ENCODE measurements around the gene PLB1. TPM values are rescaled to one million over a fixed set of nuclear protein-coding genes. Genes with fewer than 3 reads are reported as not detected.
A peak's percentile ranks its signal among the peaks of the same experiment; 100 is the strongest.

The PLB1 gene
- total and polyA plus RNA-seq, 2 experiments from 2014 or later: 0.11 to 0.44 TPM

DNA sequence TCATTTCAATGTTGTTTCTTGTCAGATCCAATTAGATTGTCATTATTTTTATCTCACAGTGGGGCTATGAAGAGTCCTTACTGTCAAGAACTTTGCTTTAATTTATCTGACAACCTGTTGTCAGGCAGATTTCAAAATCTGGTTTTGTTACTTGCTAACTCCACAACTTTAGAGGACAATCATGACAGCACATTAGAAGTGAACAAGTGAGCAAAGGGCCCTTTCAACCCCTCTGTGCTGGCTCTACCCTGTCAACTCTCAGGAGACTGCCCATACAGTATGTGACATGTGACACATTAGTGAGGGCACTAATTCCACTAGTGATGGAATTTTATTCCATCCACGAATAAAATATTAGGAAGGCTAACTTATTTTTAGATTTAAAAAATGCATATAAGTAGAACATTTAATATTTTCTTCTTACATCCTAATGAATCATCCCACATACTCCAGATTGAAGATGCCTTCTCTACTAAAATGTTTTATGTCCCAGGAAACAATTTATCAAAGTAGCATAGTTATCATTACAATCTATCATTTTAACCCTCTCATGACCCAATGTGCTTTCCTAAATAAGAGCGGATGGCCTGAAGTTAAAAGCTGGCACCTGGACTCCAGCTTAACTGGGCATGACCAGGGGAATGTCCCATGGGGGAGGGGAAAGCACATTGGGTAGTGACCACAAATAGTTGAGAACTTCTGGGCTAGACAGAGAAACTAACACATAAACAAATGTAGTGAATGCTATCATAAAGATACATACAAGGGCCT lies 158.2 kb downstream of the PLB1 start:
- Histone ChIP-seq H3K36me3 (ENCODE audit: low read depth) (no peaks in the 10 kb centered on the region), H4K20me1 (ENCODE audit: insufficient read depth) (no peaks in the 10 kb centered on the region), H3K4me3 (no peak overlapping the region), H3K4me2 (ENCODE audit: unreplicated experiment) (no peak overlapping the region), H3F3A (ENCODE audit: insufficient read depth) (peaks cover 9% of the 10 kb centered on the region; the same call in 1 of the 2 replicates), H3K79me2 (ENCODE audit: insufficient read depth) (no peaks in the 10 kb centered on the region), H3K27ac (no peak overlapping the region), H3K4me1 (ENCODE audit: insufficient read depth) (peaks cover 9% of the 10 kb centered on the region), H3K9me3 (ENCODE audit: low read depth) (no peaks in the 10 kb centered on the region), H3K9me2 (ENCODE audit: insufficient read depth) (no peaks in the 10 kb centered on the region), H2AFZ (no peak overlapping the region), H3K9ac (no peak overlapping the region), H3K27me3 (replicated peaks; ENCODE audit: insufficient read depth) (no peaks in the 10 kb centered on the region)
- no peak for DNase-seq
- in situ Hi-C loops (cut with MboI): no loop called here
- 69 to 74% methylated on average over 2 of the region's 2 CpGs for WGBS, 2 experiments (ENCODE audit: low coverage in 1 of 2, low lambda C conversion rate in 2 of 2, missing lambda C conversion rate in 2 of 2)
- no peak for TF ChIP-seq EZH2phosphoT487 (IDR thresholded peaks at IDR 0.05; ENCODE audit: insufficient read depth, low read depth)

DNA sequence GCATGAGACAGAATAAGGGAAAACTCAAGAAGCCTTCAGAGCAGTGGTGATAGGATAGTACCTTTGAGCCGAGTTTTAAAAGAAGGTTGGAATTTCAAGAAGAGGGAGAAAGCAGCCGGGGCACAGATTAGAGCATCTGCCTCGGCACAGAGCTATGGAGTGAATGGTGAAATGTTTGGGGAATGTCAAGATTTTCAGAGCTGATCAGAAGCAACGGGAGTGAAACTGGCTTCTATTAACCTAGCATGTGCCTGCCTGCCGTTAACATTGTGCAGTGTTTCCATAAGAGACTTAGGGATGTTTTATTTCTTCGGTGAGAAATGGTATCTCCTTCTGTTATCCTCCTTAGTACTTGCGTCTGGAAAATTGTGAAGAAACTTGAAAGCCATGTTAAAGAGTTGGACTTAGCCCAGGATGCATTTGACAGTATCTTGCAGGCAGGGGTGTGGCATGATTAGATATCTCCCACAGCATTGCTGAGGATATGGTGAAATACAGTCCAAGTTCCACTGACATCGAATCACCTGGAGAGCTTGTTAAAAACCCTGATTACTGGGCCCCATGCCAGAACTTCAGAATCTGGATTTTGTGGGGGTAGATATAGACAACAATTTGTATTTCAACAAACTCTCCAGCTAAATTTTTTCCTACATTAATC lies 158.9 kb downstream of the PLB1 start:
- Histone ChIP-seq H3K27ac (no peak overlapping the region), H3K27me3 (replicated peaks; ENCODE audit: insufficient read depth) (no peaks in the 10 kb centered on the region), H3F3A (ENCODE audit: insufficient read depth) (peaks cover 9% of the 10 kb centered on the region; the same call in 1 of the 2 replicates), H3K4me3 (no peak overlapping the region), H3K4me1 (ENCODE audit: insufficient read depth) (peaks cover 2% of the 10 kb centered on the region), H3K9me3 (ENCODE audit: low read depth) (no peaks in the 10 kb centered on the region), H4K20me1 (ENCODE audit: insufficient read depth) (no peaks in the 10 kb centered on the region), H3K9me2 (ENCODE audit: insufficient read depth) (no peaks in the 10 kb centered on the region), H3K36me3 (ENCODE audit: low read depth) (no peaks in the 10 kb centered on the region), H3K4me2 (ENCODE audit: unreplicated experiment) (no peak overlapping the region), H3K9ac (no peak overlapping the region), H2AFZ (no peak overlapping the region), H3K79me2 (ENCODE audit: insufficient read depth) (no peaks in the 10 kb centered on the region)
- 55 to 57% methylated on average over 8 of the region's 8 CpGs for WGBS, 2 experiments (ENCODE audit: low coverage in 1 of 2, low lambda C conversion rate in 2 of 2, missing lambda C conversion rate in 2 of 2)
- in situ Hi-C loops (cut with MboI): no loop called here
- TF ChIP-seq EZH2 (IDR thresholded peaks at IDR 0.05; ENCODE audit: insufficient read depth, poor library complexity, severe bottlenecking) (no peak), EZH2phosphoT487 (IDR thresholded peaks at IDR 0.05; ENCODE audit: insufficient read depth, low read depth) (no peak)
- no peak for DNase-seq

DNA sequence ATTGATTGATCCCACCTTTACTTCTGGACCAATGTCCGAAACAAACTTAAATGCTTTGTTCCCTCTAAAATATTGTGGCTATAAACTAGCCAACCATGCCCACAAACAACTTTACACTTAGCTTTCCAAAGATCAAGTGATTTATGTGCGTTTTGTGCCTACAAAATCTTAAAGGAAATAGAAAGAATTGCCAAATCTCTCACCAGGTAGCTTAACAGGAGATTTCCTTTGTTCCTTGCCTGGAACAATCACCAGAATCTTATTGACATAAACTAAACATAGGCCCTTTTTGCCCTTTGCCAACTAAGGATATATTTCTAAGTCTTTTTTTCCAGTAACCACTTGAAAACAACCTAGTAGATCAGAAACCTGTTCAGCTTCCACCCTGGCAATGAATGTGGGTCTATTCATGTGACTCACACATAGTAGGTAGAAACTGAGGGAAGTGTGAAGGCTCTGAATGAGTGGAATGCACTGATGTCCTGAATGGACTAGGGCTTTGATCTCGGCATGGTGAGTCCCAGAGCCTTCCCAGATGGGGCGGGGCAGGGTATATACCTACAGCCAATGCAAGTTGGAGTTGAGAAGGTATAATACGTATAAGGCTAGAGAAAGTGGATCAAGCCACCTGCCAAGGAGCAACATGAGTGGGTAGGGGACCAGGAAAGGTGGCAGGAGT lies 161.2 kb downstream of the PLB1 start:
- Histone ChIP-seq H4K20me1 (ENCODE audit: insufficient read depth) (no peaks in the 10 kb centered on the region), H3K4me2 (ENCODE audit: unreplicated experiment) (no peak overlapping the region), H3K9me3 (ENCODE audit: low read depth) (no peaks in the 10 kb centered on the region), H2AFZ (no peak overlapping the region), H3K36me3 (ENCODE audit: low read depth) (no peaks in the 10 kb centered on the region), H3F3A (ENCODE audit: insufficient read depth) (peaks cover 17% of the 10 kb centered on the region), H3K4me3 (no peak overlapping the region), H3K4me1 (ENCODE audit: insufficient read depth) (peaks cover 7% of the 10 kb centered on the region), H3K27ac (no peak overlapping the region), H3K9me2 (ENCODE audit: insufficient read depth) (no peaks in the 10 kb centered on the region), H3K27me3 (replicated peaks; ENCODE audit: insufficient read depth) (no peaks in the 10 kb centered on the region), H3K79me2 (ENCODE audit: insufficient read depth) (no peaks in the 10 kb centered on the region), H3K9ac (no peak overlapping the region)
- 80 to 86% methylated on average over 5 of the region's 5 CpGs for WGBS, 2 experiments (ENCODE audit: low coverage in 1 of 2, low lambda C conversion rate in 2 of 2, missing lambda C conversion rate in 2 of 2)
- in situ Hi-C loops (cut with MboI): no loop called here
- no peak for TF ChIP-seq EZH2 (IDR thresholded peaks at IDR 0.05; ENCODE audit: insufficient read depth, poor library complexity, severe bottlenecking)
- TF ChIP-seq EZH2phosphoT487 (IDR thresholded peaks at IDR 0.05; ENCODE audit: insufficient read depth, low read depth): no peak
- DNase-seq: no peak

DNA sequence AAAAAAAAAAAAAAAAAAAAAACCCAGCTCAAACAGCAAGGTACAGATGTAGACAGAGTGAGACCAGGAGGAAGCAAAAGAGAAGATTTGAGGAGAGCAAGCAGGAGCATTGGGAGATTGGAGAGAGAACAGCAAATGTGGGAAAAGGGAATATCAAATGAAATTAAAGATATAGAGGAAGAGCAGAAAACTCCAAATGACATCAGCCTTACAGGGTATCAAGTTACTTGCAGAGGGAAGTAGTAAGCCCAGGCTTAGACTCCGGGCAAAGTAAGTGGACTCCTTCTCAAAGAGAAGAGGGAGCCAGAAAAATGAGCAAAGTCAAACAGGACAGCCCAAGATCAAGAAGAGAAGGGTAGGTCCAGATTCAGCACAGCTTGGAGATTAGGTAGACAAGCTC lies 162.5 kb downstream of the PLB1 start:
- H3K9ac ChIP-seq: no peak overlapping the region
- in situ Hi-C loops (cut with MboI): no loop called here
- no peaks in the 10 kb centered on the region for H3K36me3 ChIP-seq (ENCODE audit: low read depth)
- peak overlapping the region; percentile 46 for H3K4me2 ChIP-seq (ENCODE audit: unreplicated experiment)
- peak overlapping the region; percentile 14; the same call in 1 of the 2 replicates for H3K27ac ChIP-seq
- no peak for TF ChIP-seq EZH2 (IDR thresholded peaks at IDR 0.05; ENCODE audit: insufficient read depth, poor library complexity, severe bottlenecking)
- H3K9me3 ChIP-seq (ENCODE audit: low read depth): no peaks in the 10 kb centered on the region
- H2AFZ ChIP-seq: peak overlapping the region; percentile 62
- no peaks in the 10 kb centered on the region for H3K79me2 ChIP-seq (ENCODE audit: insufficient read depth)
- peaks cover 20% of the 10 kb centered on the region for H3F3A ChIP-seq (ENCODE audit: insufficient read depth)
- peak overlapping the region; percentile 25 for H3K4me3 ChIP-seq
- no peaks in the 10 kb centered on the region for H4K20me1 ChIP-seq (ENCODE audit: insufficient read depth)
- no peaks in the 10 kb centered on the region for H3K27me3 ChIP-seq (replicated peaks; ENCODE audit: insufficient read depth)
- H3K9me2 ChIP-seq (ENCODE audit: insufficient read depth): no peaks in the 10 kb centered on the region
- peak; percentile 68 for DNase-seq
- 0 to 14% methylated on average over 1 of the region's 1 CpG for WGBS, 2 experiments (ENCODE audit: low coverage in 1 of 2, low lambda C conversion rate in 2 of 2, missing lambda C conversion rate in 2 of 2)
- peaks cover 20% of the 10 kb centered on the region for H3K4me1 ChIP-seq (ENCODE audit: insufficient read depth)
